ENCODE results near the gene SMAD3.

DNA sequence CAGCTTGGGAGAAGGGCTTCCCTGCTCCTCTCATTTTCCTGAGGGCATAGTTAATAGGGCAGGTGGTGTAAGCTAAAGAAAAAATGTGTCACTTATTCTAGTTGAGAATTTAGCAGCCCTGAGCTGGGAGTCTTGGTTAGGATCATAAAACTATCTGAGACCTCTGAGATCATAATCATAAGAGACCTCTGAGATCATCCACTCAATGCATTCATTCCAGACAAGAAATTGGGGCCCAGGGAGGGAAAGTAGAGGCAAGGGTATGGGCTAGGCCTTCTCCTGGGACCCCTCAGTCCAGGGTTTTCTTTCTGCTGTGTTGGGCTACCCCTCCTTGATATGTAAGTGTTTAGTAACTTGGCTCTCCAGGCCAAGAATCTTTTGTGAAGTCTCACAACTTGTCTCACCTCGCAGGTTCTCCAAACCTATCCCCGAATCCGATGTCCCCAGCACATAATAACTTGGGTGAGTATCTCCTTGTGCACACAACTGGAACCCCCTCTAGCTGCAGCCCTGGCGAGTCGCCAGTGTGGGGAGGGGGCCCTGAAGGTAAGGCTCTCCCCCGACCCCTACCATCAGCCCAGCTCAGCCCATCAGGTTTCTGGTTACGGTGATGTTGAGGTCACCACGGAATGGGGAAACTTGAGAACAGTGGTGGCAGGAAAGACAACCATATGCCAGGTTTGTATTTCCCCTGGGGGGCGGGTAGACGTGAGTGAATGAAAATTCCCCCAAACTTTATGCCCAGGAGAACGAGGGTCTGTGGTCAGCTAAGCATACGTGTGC, 104.9 kb downstream of the SMAD3 start:
- TF ChIP-seq POLR2A (IDR thresholded peaks at IDR 0.05; ENCODE audit: low read length) (no peak), GATA1 (IDR thresholded peaks at IDR 0.05; ENCODE audit: low read depth, low read length) (no peak)

All from erythroblast (primary cell).